HepG2 (cell line): Measurements from ENCODE around the gene ALDH1A1. TPM values are rescaled to one million over a fixed set of nuclear protein-coding genes. Genes with fewer than 3 reads are reported as not detected.

ENCODE experiments used
- HNRNPK ChIP-seq: fragments of 200-400 bp; formaldehyde crosslinking; IDR thresholded peaks from 2 replicates; pipeline ENCODE4 v1.6.1; 2018; ENCODE audit warnings: low read length, low read depth, moderate library complexity, mild to moderate bottlenecking; ENCODE audit not compliant: poor library complexity, severe bottlenecking
- HOXA7 ChIP-seq: sonication (generic); formaldehyde crosslinking; IDR thresholded peaks from 2 replicates; pipeline ENCODE4 v1.8.1; 2022; ENCODE audit warnings: mild to moderate bottlenecking, missing genetic modification reagents, moderate library complexity
- KDM1A ChIP-seq: IDR thresholded peaks from 2 replicates; pipeline ENCODE4 v1.6.1; 2016; ENCODE audit warnings: missing compliant biosample characterization
- NAIF1 ChIP-seq: sonication (generic); formaldehyde crosslinking; IDR thresholded peaks from 2 replicates; pipeline ENCODE4 v1.5.0; 2020; ENCODE audit warnings: mild to moderate bottlenecking, missing genetic modification reagents, borderline replicate concordance
- RCOR2 ChIP-seq: IDR thresholded peaks from 2 replicates; pipeline ENCODE4 v1.6.1; 2016; ENCODE audit warnings: missing biosample characterization, missing genetic modification reagents
- SAFB2 ChIP-seq: sonication (generic); formaldehyde crosslinking; IDR thresholded peaks from 2 replicates; pipeline ENCODE4 v1.5.1; 2020; ENCODE audit warnings: missing genetic modification reagents, low read depth, mild to moderate bottlenecking, borderline replicate concordance
- SATB2 ChIP-seq: sonication (generic); formaldehyde crosslinking; IDR thresholded peaks from 2 replicates; pipeline ENCODE4 v1.5.0; 2020; ENCODE audit warnings: missing genetic modification reagents
- THAP11 ChIP-seq: IDR thresholded peaks from 2 replicates; pipeline ENCODE4 v1.6.1; 2016; ENCODE audit warnings: missing biosample characterization, missing genetic modification reagents
- ZNF124 ChIP-seq: sonication (generic); formaldehyde crosslinking; IDR thresholded peaks from 2 replicates; pipeline ENCODE4 v1.4.0; 2020; ENCODE audit warnings: missing genetic modification reagents
- ZNF224 ChIP-seq: sonication (generic); formaldehyde crosslinking; IDR thresholded peaks from 2 replicates; pipeline ENCODE4 v1.5.0; 2020; ENCODE audit warnings: mild to moderate bottlenecking, missing genetic modification reagents
- ZNF549 ChIP-seq: sonication (generic); formaldehyde crosslinking; IDR thresholded peaks from 2 replicates; pipeline ENCODE4 v1.5.0; 2020; ENCODE audit warnings: missing genetic modification reagents
- ZNF567 ChIP-seq: sonication (generic); formaldehyde crosslinking; IDR thresholded peaks from 2 replicates; pipeline ENCODE4 v1.8.1; 2023; ENCODE audit warnings: mild to moderate bottlenecking, missing genetic modification reagents, borderline replicate concordance
- ZNF616 ChIP-seq: sonication (generic); formaldehyde crosslinking; IDR thresholded peaks from 2 replicates; pipeline ENCODE4 v1.5.0; 2020; ENCODE audit warnings: low read depth, mild to moderate bottlenecking, missing genetic modification reagents
- ZNF619 ChIP-seq: sonication (generic); formaldehyde crosslinking; IDR thresholded peaks from 2 replicates; pipeline ENCODE4 v1.4.0; 2020; ENCODE audit warnings: mild to moderate bottlenecking, missing genetic modification reagents
- ZNF737 ChIP-seq: sonication (generic); formaldehyde crosslinking; IDR thresholded peaks from 2 replicates; pipeline ENCODE4 v1.5.0; 2020; ENCODE audit warnings: missing genetic modification reagents, mild to moderate bottlenecking, borderline replicate concordance
- ZNF816 ChIP-seq: sonication (generic); formaldehyde crosslinking; IDR thresholded peaks from 2 replicates; pipeline ENCODE4 v1.8.0; 2022; ENCODE audit warnings: missing genetic modification reagents, mild to moderate bottlenecking, borderline replicate concordance
- ZNF879 ChIP-seq: sonication (generic); formaldehyde crosslinking; IDR thresholded peaks from 2 replicates; pipeline ENCODE4 v1.8.1; 2023; ENCODE audit warnings: missing genetic modification reagents
- polyA plus RNA-seq, 8 experiments: library from polyadenylated mRNA; depleted of rRNA in 3 of 8; stranded (reverse) in 7 of 8; unstranded in 1 of 8; fragments of >200 nt; fragmentation: Illumina TruSeq in 4 of 8; extraction: Trizol in 4 of 8; gene quantifications; 2 replicates each; pipeline versions ENCODE4 v1.2.1 to v1.2.3, GENCODE V29; 2011 to 2016; ENCODE audit warnings: low read depth in 4 of 8, missing spikeins in 1 of 8, mixed read lengths in 1 of 8; ENCODE audit not compliant: insufficient read depth in 1 of 8
- total RNA-seq, 5 experiments: library from RNA; depleted of rRNA; stranded (reverse); fragments of >200 nt; fragmentation: Illumina TruSeq; extraction: Trizol; gene quantifications; 2 replicates each; pipeline ENCODE4 v1.2.3, GENCODE V29; 2016; ENCODE audit warnings: low read depth in 1 of 5
- TF ChIP-seq, protein P1 (sequence below): sonication (generic); formaldehyde crosslinking; IDR thresholded peaks from 2 replicates; pipeline ENCODE4 v1.8.0; 2022; ENCODE audit warnings: mild to moderate bottlenecking, missing genetic modification reagents, moderate library complexity
- TF ChIP-seq, protein P2 (sequence below): sonication (generic); formaldehyde crosslinking; IDR thresholded peaks from 2 replicates; pipeline ENCODE4 v1.8.0; 2022; ENCODE audit warnings: missing genetic modification reagents, mild to moderate bottlenecking, borderline replicate concordance
- TF ChIP-seq, protein P3 (sequence below): sonication (generic); formaldehyde crosslinking; IDR thresholded peaks from 2 replicates; pipeline ENCODE4 v1.8.0; 2022; ENCODE audit warnings: missing genetic modification reagents, mild to moderate bottlenecking, inconsistent platforms, borderline replicate concordance
- TF ChIP-seq, protein P4 (sequence below): sonication (generic); formaldehyde crosslinking; IDR thresholded peaks from 2 replicates; pipeline ENCODE4 v1.5.0; 2020; ENCODE audit warnings: mild to moderate bottlenecking, missing genetic modification reagents, borderline replicate concordance
- TF ChIP-seq, protein P5 (sequence below): sonication (generic); formaldehyde crosslinking; IDR thresholded peaks from 2 replicates; pipeline ENCODE4 v1.5.1; 2020; ENCODE audit warnings: missing genetic modification reagents, mild to moderate bottlenecking, borderline replicate concordance

ALDH1A1 gene
- total and polyA plus RNA-seq, 2 of the 13 experiments (the other 11 are each of a cell fraction or from before 2014, with no cell fraction given) = 88.2 to 439 TPM

DNA sequence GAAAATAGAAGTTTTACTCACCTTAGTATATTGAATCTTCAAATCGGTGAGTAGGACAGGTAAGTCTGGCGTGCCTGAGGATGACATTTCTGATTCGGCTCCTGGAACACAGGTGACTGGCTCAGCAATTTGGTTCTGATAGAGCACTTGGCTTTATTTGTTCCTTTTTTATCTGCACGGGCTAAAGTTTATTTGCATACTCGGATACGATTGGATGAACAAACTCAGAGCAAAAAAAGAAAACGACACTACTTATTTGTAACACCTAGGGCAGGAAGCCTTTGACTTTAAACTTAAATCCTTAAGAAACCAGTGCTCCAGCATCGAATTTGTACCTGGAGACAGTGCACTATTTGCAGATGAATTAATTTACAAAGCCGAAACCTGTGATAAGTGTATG, at the start of gene ALDH1A1 (continued):
- 0 out of 2 replicates have a peak, but pooled peaks have one; percentile 29 for TF ChIP-seq ZNF124 (CRISPR knock-in tag)
- TF ChIP-seq, protein P1, sequence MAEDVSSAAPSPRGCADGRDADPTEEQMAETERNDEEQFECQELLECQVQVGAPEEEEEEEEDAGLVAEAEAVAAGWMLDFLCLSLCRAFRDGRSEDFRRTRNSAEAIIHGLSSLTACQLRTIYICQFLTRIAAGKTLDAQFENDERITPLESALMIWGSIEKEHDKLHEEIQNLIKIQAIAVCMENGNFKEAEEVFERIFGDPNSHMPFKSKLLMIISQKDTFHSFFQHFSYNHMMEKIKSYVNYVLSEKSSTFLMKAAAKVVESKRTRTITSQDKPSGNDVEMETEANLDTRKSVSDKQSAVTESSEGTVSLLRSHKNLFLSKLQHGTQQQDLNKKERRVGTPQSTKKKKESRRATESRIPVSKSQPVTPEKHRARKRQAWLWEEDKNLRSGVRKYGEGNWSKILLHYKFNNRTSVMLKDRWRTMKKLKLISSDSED (CRISPR knock-in tag) = no peak
- TF ChIP-seq SAFB2 = no peak
- TF ChIP-seq, protein P2, sequence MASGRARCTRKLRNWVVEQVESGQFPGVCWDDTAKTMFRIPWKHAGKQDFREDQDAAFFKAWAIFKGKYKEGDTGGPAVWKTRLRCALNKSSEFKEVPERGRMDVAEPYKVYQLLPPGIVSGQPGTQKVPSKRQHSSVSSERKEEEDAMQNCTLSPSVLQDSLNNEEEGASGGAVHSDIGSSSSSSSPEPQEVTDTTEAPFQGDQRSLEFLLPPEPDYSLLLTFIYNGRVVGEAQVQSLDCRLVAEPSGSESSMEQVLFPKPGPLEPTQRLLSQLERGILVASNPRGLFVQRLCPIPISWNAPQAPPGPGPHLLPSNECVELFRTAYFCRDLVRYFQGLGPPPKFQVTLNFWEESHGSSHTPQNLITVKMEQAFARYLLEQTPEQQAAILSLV = no peak
- TF ChIP-seq HOXA7 = no peak
- TF ChIP-seq ZNF619 = no peak
- no peak for TF ChIP-seq ZNF549 (CRISPR knock-in tag)
- no peak for TF ChIP-seq RCOR2 (CRISPR knock-in tag)
- no peak for TF ChIP-seq ZNF224
- no peak for TF ChIP-seq KDM1A (CRISPR knock-in tag)
- TF ChIP-seq, protein P3, sequence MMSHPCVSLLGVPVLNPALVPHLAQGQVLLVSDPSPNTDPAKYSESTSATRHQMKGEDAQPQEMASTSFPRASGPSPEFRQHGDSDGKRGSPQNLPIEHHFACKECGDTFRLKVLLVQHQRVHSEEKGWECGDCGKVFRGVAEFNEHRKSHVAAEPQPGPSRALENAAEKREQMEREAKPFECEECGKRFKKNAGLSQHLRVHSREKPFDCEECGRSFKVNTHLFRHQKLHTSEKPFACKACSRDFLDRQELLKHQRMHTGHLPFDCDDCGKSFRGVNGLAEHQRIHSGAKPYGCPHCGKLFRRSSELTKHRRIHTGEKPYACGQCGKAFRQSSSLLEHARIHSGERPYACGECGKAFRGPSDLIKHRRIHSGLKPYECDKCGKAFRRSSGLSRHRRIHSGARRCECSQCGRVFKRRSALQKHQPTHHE (CRISPR knock-in tag) = no peak
- TF ChIP-seq SATB2 (CRISPR knock-in tag) = no peak
- TF ChIP-seq ZNF616 (CRISPR knock-in tag) = no peak
- TF ChIP-seq, protein P4, sequence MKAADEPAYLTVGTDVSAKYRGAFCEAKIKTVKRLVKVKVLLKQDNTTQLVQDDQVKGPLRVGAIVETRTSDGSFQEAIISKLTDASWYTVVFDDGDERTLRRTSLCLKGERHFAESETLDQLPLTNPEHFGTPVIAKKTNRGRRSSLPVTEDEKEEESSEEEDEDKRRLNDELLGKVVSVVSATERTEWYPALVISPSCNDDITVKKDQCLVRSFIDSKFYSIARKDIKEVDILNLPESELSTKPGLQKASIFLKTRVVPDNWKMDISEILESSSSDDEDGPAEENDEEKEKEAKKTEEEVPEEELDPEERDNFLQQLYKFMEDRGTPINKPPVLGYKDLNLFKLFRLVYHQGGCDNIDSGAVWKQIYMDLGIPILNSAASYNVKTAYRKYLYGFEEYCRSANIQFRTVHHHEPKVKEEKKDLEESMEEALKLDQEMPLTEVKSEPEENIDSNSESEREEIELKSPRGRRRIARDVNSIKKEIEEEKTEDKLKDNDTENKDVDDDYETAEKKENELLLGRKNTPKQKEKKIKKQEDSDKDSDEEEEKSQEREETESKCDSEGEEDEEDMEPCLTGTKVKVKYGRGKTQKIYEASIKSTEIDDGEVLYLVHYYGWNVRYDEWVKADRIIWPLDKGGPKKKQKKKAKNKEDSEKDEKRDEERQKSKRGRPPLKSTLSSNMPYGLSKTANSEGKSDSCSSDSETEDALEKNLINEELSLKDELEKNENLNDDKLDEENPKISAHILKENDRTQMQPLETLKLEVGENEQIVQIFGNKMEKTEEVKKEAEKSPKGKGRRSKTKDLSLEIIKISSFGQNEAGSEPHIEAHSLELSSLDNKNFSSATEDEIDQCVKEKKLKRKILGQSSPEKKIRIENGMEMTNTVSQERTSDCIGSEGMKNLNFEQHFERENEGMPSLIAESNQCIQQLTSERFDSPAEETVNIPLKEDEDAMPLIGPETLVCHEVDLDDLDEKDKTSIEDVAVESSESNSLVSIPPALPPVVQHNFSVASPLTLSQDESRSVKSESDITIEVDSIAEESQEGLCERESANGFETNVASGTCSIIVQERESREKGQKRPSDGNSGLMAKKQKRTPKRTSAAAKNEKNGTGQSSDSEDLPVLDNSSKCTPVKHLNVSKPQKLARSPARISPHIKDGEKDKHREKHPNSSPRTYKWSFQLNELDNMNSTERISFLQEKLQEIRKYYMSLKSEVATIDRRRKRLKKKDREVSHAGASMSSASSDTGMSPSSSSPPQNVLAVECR (CRISPR knock-in tag) = no peak
- TF ChIP-seq THAP11 = no peak
- TF ChIP-seq ZNF879 = no peak
- TF ChIP-seq, protein P5, sequence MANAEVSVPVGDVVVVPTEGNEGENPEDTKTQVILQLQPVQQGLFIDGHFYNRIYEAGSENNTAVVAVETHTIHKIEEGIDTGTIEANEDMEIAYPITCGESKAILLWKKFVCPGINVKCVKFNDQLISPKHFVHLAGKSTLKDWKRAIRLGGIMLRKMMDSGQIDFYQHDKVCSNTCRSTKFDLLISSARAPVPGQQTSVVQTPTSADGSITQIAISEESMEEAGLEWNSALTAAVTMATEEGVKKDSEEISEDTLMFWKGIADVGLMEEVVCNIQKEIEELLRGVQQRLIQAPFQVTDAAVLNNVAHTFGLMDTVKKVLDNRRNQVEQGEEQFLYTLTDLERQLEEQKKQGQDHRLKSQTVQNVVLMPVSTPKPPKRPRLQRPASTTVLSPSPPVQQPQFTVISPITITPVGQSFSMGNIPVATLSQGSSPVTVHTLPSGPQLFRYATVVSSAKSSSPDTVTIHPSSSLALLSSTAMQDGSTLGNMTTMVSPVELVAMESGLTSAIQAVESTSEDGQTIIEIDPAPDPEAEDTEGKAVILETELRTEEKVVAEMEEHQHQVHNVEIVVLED = no peak
- no peak for TF ChIP-seq ZNF567 (CRISPR knock-in tag)
- TF ChIP-seq ZNF737 (CRISPR knock-in tag) = no peak
- TF ChIP-seq HNRNPK = no peak
- no peak for TF ChIP-seq ZNF816 (CRISPR knock-in tag)
- TF ChIP-seq NAIF1 (CRISPR knock-in tag) = no peak
